Suppressor macrophage treated with lipopolysaccharide for 1 hour (primary cell): ENCODE data around the gene ZNF445.
"Not testable (repeated sequence)": the region's sequence is repeated elsewhere in the genome, so short reads cannot be mapped to it uniquely, and the experiment has no call there.

ENCODE experiments used
- DNase-seq, 3 donors: peaks; one replicate each; pipeline ENCODE4 v3.0.0-alpha.2; 2020 to 2022

The ZNF445 gene

GRCh38 chr3:44474886-44475285, 2.6 kb downstream of the ZNF445 start:
- DNase-seq = not testable (repeated sequence)

GRCh38 chr3:44470430-44470829, 7.0 kb downstream of the ZNF445 start:
- DNase-seq = no peak

GRCh38 chr3:44469914-44470313, 7.6 kb downstream of the ZNF445 start:
- DNase-seq = no peak

- DNase-seq = peak in 2 of 3 donors; percentile 12 to 24
These were observed 8.6 kb downstream of the ZNF445 start for GRCh38 chr3:44468572-44469520.

- DNase-seq = not testable (repeated sequence)
These were observed 9.4 kb downstream of the ZNF445 start for GRCh38 chr3:44468099-44468537.

- no peak for DNase-seq
These were observed 10.2 kb downstream of the ZNF445 start for GRCh38 chr3:44467241-44467640.

GRCh38 chr3:44464920-44465319, 12.6 kb downstream of the ZNF445 start:
- DNase-seq = not testable (repeated sequence)

- no peak for DNase-seq
These were observed 13.0 kb downstream of the ZNF445 start for GRCh38 chr3:44464509-44464908.

GRCh38 chr3:44460050-44460449, 17.4 kb downstream of the ZNF445 start:
- not testable (repeated sequence) for DNase-seq

GRCh38 chr3:44455318-44455717, 22.2 kb downstream of the ZNF445 start:
- no peak for DNase-seq

- DNase-seq = no peak
These were observed 23.2 kb downstream of the ZNF445 start for GRCh38 chr3:44454258-44454657.

GRCh38 chr3:44451441-44451840, 26.0 kb downstream of the ZNF445 start:
- DNase-seq = no peak

GRCh38 chr3:44446929-44447328, 30.5 kb downstream of the ZNF445 start:
- DNase-seq = no peak

GRCh38 chr3:44445786-44446185, 31.7 kb downstream of the ZNF445 start:
- no peak for DNase-seq

- DNase-seq = no peak
These were observed 32.4 kb downstream of the ZNF445 start for GRCh38 chr3:44444896-44445691.

GRCh38 chr3:44444437-44444836, 33.0 kb downstream of the ZNF445 start:
- no peak for DNase-seq

GRCh38 chr3:44442596-44443309, 34.7 kb downstream of the ZNF445 start:
- no peak for DNase-seq

GRCh38 chr3:44439499-44440295, 37.8 kb downstream of the ZNF445 start:
- DNase-seq = peak; percentile 91 to 98 (median 95)

GRCh38 chr3:44437800-44438199, 39.7 kb downstream of the ZNF445 start:
- DNase-seq = no peak

GRCh38 chr3:44436181-44436580, 41.3 kb downstream of the ZNF445 start:
- DNase-seq = no peak

GRCh38 chr3:44434834-44435510, 42.5 kb downstream of the ZNF445 start:
- DNase-seq = no peak

- no peak for DNase-seq
These were observed 47.0 kb downstream of the ZNF445 start for GRCh38 chr3:44430466-44430865.
